PC-3 (cell line): Measurements from ENCODE around the gene THRA. TPM values are rescaled to one million over a fixed set of nuclear protein-coding genes. Genes with fewer than 3 reads are reported as not detected.

Source experiments
- ATAC-seq: fragments of 200-7000 bp; cut with Tn5 transposase; 2 replicates; pipeline ENCODE4 v1.9.1; 2020; ENCODE audit warnings: mild to moderate bottlenecking, moderate library complexity
- BruUV-seq: library from RNA; stranded (reverse); fragments of 400-500 nt; replicated peaks from 2 replicates; lab custom pipeline; 2021; lab: Mats Ljungman, UMichigan
- CTCF ChIA-PET: fragments of 300-600 bp; sonication (Branson Sonifier 250); formaldehyde crosslinking; loops from one replicate; lab custom pipeline; 2022; ENCODE audit warnings: antibody characterized with exemption; lab: Charles Lee
- POLR2A ChIA-PET: fragments of 300-600 bp; sonication (Branson Sonifier 250); formaldehyde crosslinking; loops from one replicate; lab custom pipeline; 2022; ENCODE audit warnings: antibody characterized with exemption; ENCODE audit not compliant: unreplicated experiment; lab: Charles Lee
- DNase-seq: peaks from one replicate; pipeline ENCODE4 v3.0.0-alpha.2; 2015
- H2AFZ ChIP-seq: fragments of 300-600 bp; sonication (generic); 2 replicates; pipeline ENCODE4 v1.6.0; 2016; ENCODE audit warnings: antibody characterized with exemption, low read length
- H3F3A ChIP-seq: fragments of 300-600 bp; sonication (generic); one replicate; pipeline ENCODE4 v1.6.0; 2017; ENCODE audit warnings: antibody characterized with exemption, low read length, control low read depth, mild to moderate bottlenecking; ENCODE audit not compliant: unreplicated experiment
- H3K27ac ChIP-seq: fragments of 300-600 bp; sonication (generic); 2 replicates; pipeline ENCODE4 v1.5.1; 2016; ENCODE audit warnings: mild to moderate bottlenecking, low read length
- H3K27me3 ChIP-seq: fragments of 300-600 bp; sonication (generic); 2 replicates; pipeline ENCODE4 v1.6.1; 2016; ENCODE audit warnings: low read length, mixed read lengths
- H3K36me3 ChIP-seq: fragments of 300-600 bp; sonication (generic); 2 replicates; pipeline ENCODE4 v1.6.1; 2016; ENCODE audit warnings: low read depth, mixed run types, low read length, mixed read lengths
- H3K4me1 ChIP-seq: fragments of 300-600 bp; sonication (generic); 2 replicates; pipeline ENCODE4 v1.5.1; 2016; ENCODE audit warnings: low read length; ENCODE audit not compliant: insufficient read depth
- H3K4me2 ChIP-seq: fragments of 300-600 bp; sonication (generic); 2 replicates; pipeline ENCODE4 v1.6.0; 2016; ENCODE audit warnings: low read length
- H3K4me3 ChIP-seq: fragments of 300-600 bp; sonication (generic); 2 replicates; pipeline ENCODE4 v1.5.1; 2016; ENCODE audit warnings: mild to moderate bottlenecking, low read length, mixed read lengths
- H3K79me2 ChIP-seq: fragments of 300-600 bp; sonication (generic); 2 replicates; pipeline ENCODE4 v1.6.1; 2017; ENCODE audit warnings: low read length, mixed read lengths
- H3K9ac ChIP-seq: fragments of 300-600 bp; sonication (generic); 2 replicates; pipeline ENCODE4 v1.6.0; 2016; ENCODE audit warnings: mild to moderate bottlenecking, low read length
- H3K9me2 ChIP-seq: fragments of 300-600 bp; sonication (generic); replicated peaks from 2 replicates; pipeline ENCODE4 v1.6.1; 2016; ENCODE audit warnings: mixed run types, low read length, mixed read lengths
- H3K9me3 ChIP-seq: fragments of 300-600 bp; sonication (generic); 2 replicates; pipeline ENCODE4 v1.6.1; 2016; ENCODE audit warnings: low read length, mixed read lengths
- H4K20me1 ChIP-seq: fragments of 300-600 bp; sonication (generic); 2 replicates; pipeline ENCODE4 v1.6.1; 2016; ENCODE audit warnings: low read length, mixed read lengths
- CTCF ChIP-seq: fragments of 300-600 bp; sonication (generic); conservative IDR thresholded peaks from 2 replicates; pipeline ENCODE4 v1.5.1; 2017; ENCODE audit warnings: antibody characterized with exemption, low read depth, mild to moderate bottlenecking, low read length
- EZH2 ChIP-seq: fragments of 300-600 bp; sonication (generic); IDR thresholded peaks from one replicate; pipeline ENCODE4 v1.6.1; 2017; ENCODE audit warnings: antibody characterized with exemption, mild to moderate bottlenecking, low read length; ENCODE audit not compliant: unreplicated experiment
- EZH2phosphoT487 ChIP-seq: fragments of 300-600 bp; sonication (generic); IDR thresholded peaks from 2 replicates; pipeline ENCODE4 v1.6.1; 2018; ENCODE audit warnings: mild to moderate bottlenecking, antibody characterized with exemption, low read length, borderline replicate concordance
- intact Hi-C: fragments of 100-400 bp; cut with micrococcal nuclease; formaldehyde crosslinking; loops from 2 replicates; pipeline ENCODE4 v1.9.0; 2023
- total RNA-seq: library from RNA; depleted of rRNA; stranded (reverse); fragments of >200 nt; gene quantifications from 2 replicates; pipeline ENCODE4 v1.2.3, GENCODE V29; 2014

The THRA gene
- total RNA-seq, 1 experiment from 2014 or later, result 6.6 TPM

- no peak overlapping the region for H3K9ac ChIP-seq
- TF ChIP-seq EZH2 (no peak), CTCF (no peak), EZH2phosphoT487 (no peak)
- no peaks in the 10 kb centered on the region for H3K9me2 ChIP-seq
- ChIA-PET POLR2A (no interaction called here), CTCF (no interaction called here)
- H3K27ac ChIP-seq, result no peak overlapping the region
- BruUV-seq, result no TSS peak
- H3K4me2 ChIP-seq, result no peak overlapping the region
- H2AFZ ChIP-seq, result no peak overlapping the region
- ATAC-seq (no peak), DNase-seq (no peak)
- H4K20me1 ChIP-seq, result no peaks in the 10 kb centered on the region
- H3K27me3 ChIP-seq, result no peaks in the 10 kb centered on the region
- no peak overlapping the region for H3K4me3 ChIP-seq
- H3K36me3 ChIP-seq, result no peaks in the 10 kb centered on the region
- H3K79me2 ChIP-seq, result no peaks in the 10 kb centered on the region
- no peaks in the 10 kb centered on the region for H3F3A ChIP-seq
- H3K9me3 ChIP-seq, result no peaks in the 10 kb centered on the region
- peaks cover 33% of the 10 kb centered on the region for H3K4me1 ChIP-seq
- intact Hi-C loops, result no loop called here
Observed at GRCh38 chr17:40072735-40073346, 10.1 kb downstream of the THRA start.

GRCh38 chr17:40073454-40074174 lies 10.8 kb downstream of the THRA start:
- CTCF ChIA-PET, result no interaction called here
- intact Hi-C loops, result no loop called here
- Histone ChIP-seq H4K20me1 (no peaks in the 10 kb centered on the region), H3F3A (no peaks in the 10 kb centered on the region), H3K4me2 (no peak overlapping the region), H3K9me2 (no peaks in the 10 kb centered on the region), H3K79me2 (no peaks in the 10 kb centered on the region), H2AFZ (no peak overlapping the region), H3K9me3 (no peaks in the 10 kb centered on the region), H3K27me3 (no peaks in the 10 kb centered on the region), H3K4me3 (no peak overlapping the region), H3K4me1 (peaks cover 26% of the 10 kb centered on the region), H3K9ac (no peak overlapping the region), H3K27ac (no peak overlapping the region), H3K36me3 (no peaks in the 10 kb centered on the region)
- POLR2A ChIA-PET, result interaction anchor here (0.5 to 0.6 kb wide), 2 partner anchors 28 to 426 kb away, joined by 3 read pairs; no protein-coding TSS in a partner anchor
- DNase-seq (no peak), ATAC-seq (no peak)
- TF ChIP-seq EZH2phosphoT487, result no peak
- TF ChIP-seq EZH2, result no peak
- no peak for TF ChIP-seq CTCF
- no TSS peak for BruUV-seq

GRCh38 chr17:40074175-40074512 lies 11.4 kb downstream of the THRA start:
- intact Hi-C loops, result no loop called here

More at GRCh38 chr17:40074175-40074512, 11.4 kb downstream of the THRA start:
- Histone ChIP-seq H3K4me3 (no peak overlapping the region), H2AFZ (no peak overlapping the region), H3K9me3 (no peaks in the 10 kb centered on the region), H3K36me3 (no peaks in the 10 kb centered on the region), H3K9me2 (no peaks in the 10 kb centered on the region), H3K4me1 (peaks cover 20% of the 10 kb centered on the region), H3K9ac (no peak overlapping the region), H3K27ac (no peak overlapping the region), H3K27me3 (no peaks in the 10 kb centered on the region), H4K20me1 (no peaks in the 10 kb centered on the region), H3K79me2 (no peaks in the 10 kb centered on the region), H3K4me2 (no peak overlapping the region), H3F3A (no peaks in the 10 kb centered on the region)
- BruUV-seq, result no TSS peak
- ChIA-PET CTCF (interaction anchor here (0.7 kb wide), 1 partner anchor 61 kb away, joined by 3 read pairs; no protein-coding TSS in a partner anchor), POLR2A (interaction anchor here (0.5 to 0.6 kb wide), 2 partner anchors 28 to 613 kb away, joined by 3 to 4 read pairs; partner anchors contain the start of gene CDK12)
- ATAC-seq (no peak), DNase-seq (no peak)
- TF ChIP-seq EZH2, result no peak
- no peak for TF ChIP-seq CTCF
- no peak for TF ChIP-seq EZH2phosphoT487
